GM19043 (cell line): ENCODE data around the gene TAS2R31.
"Not testable (repeated sequence)": the region's sequence is repeated elsewhere in the genome, so short reads cannot be mapped to it uniquely, and the experiment has no call there.

Source experiments
- ATAC-seq: cut with Tn5 transposase; IDR thresholded peaks from one replicate; pipeline ENCODE4 v1.9.1; 2021; ENCODE audit warnings: low read depth; ENCODE audit not compliant: unreplicated experiment

TAS2R31 gene

GRCh38 chr12:11031307-11031706 is at the start of gene TAS2R31:
Gene TAS2R31, minus strand, starts transcription at chr12:11031407. Its CDS starts 72 bp downstream, at chr12:11031335.
- ATAC-seq: no peak

GRCh38 chr12:11078246-11078645 is 47.0 kb upstream of the TAS2R31 start:
- ATAC-seq: no peak

- ATAC-seq: no peak
These were observed 44.4 kb upstream of the TAS2R31 start for GRCh38 chr12:11075642-11076041.

- no peak for ATAC-seq
These were observed 40.2 kb upstream of the TAS2R31 start for GRCh38 chr12:11071414-11071813.

- ATAC-seq: no peak
These were observed 39.8 kb upstream of the TAS2R31 start for GRCh38 chr12:11070999-11071398.

- ATAC-seq: no peak
These were observed 38.7 kb upstream of the TAS2R31 start for GRCh38 chr12:11069854-11070365.

- no peak for ATAC-seq
These were observed 36.3 kb upstream of the TAS2R31 start for GRCh38 chr12:11067514-11067913.

- ATAC-seq: not testable (repeated sequence)
These were observed 31.0 kb upstream of the TAS2R31 start, which contains the start of gene TAS2R46 for GRCh38 chr12:11062194-11062593. Gene TAS2R46, minus strand, starts transcription at chr12:11062294. Its CDS starts 0 bp downstream, at chr12:11062294.

- ATAC-seq: no peak
These were observed 28.6 kb upstream of the TAS2R31 start for GRCh38 chr12:11059784-11060183.

- ATAC-seq: no peak
These were observed 27.8 kb upstream of the TAS2R31 start for GRCh38 chr12:11059041-11059440.

- no peak for ATAC-seq
These were observed 24.1 kb upstream of the TAS2R31 start for GRCh38 chr12:11055306-11055705.

- ATAC-seq: not testable (repeated sequence)
These were observed 18.8 kb upstream of the TAS2R31 start for GRCh38 chr12:11049806-11050531.

GRCh38 chr12:11041366-11041765 is 10.2 kb upstream of the TAS2R31 start:
- not testable (repeated sequence) for ATAC-seq

- no peak for ATAC-seq
These were observed 9.0 kb upstream of the TAS2R31 start for GRCh38 chr12:11040162-11040561.

- no peak for ATAC-seq
These were observed 8.0 kb upstream of the TAS2R31 start for GRCh38 chr12:11039171-11039570.

- ATAC-seq: not testable (repeated sequence)
These were observed 2.8 kb upstream of the TAS2R31 start for GRCh38 chr12:11033959-11034358.

GRCh38 chr12:11026118-11026517 is 5.1 kb downstream of the TAS2R31 start:
- ATAC-seq: no peak

- ATAC-seq: no peak
These were observed 7.8 kb downstream of the TAS2R31 start for GRCh38 chr12:11023387-11023786.

- ATAC-seq: no peak
These were observed 8.7 kb downstream of the TAS2R31 start, which contains the start of gene TAS2R19 for GRCh38 chr12:11022520-11022919. Gene TAS2R19, minus strand, starts transcription at chr12:11022620. Its CDS starts 49 bp downstream, at chr12:11022571.

- ATAC-seq: no peak
These were observed 14.3 kb downstream of the TAS2R31 start for GRCh38 chr12:11016937-11017336.

GRCh38 chr12:11015775-11016430 is 15.3 kb downstream of the TAS2R31 start:
- ATAC-seq: no peak

GRCh38 chr12:11014234-11014633 is 17.0 kb downstream of the TAS2R31 start:
- no peak for ATAC-seq
